ENCODE data around the gene ALDH1A1. TPM values are rescaled to one million over a fixed set of nuclear protein-coding genes. Genes with fewer than 3 reads are reported as not detected.

Gene ALDH1A1
- total RNA-seq, 1 donor from 2014 or later, result 136 TPM

- DNase-seq (ENCODE audit: low spot score), result no peak
These were observed 26.7 kb upstream of the ALDH1A1 start for GRCh38 chr9:72979405-72980100.

GRCh38 chr9:72978744-72979143 lies 25.9 kb upstream of the ALDH1A1 start:
- no peak for DNase-seq (ENCODE audit: low spot score)

GRCh38 chr9:72977670-72978069 lies 24.8 kb upstream of the ALDH1A1 start:
- no peak for DNase-seq (ENCODE audit: low spot score)

- no peak for DNase-seq (ENCODE audit: low spot score)
These were observed 21.6 kb upstream of the ALDH1A1 start for GRCh38 chr9:72974501-72974900.

- DNase-seq (ENCODE audit: low spot score), result no peak
These were observed 19.8 kb upstream of the ALDH1A1 start for GRCh38 chr9:72972636-72973035.

- no peak for DNase-seq (ENCODE audit: low spot score)
These were observed 18.6 kb upstream of the ALDH1A1 start for GRCh38 chr9:72971411-72971810.

GRCh38 chr9:72960446-72960845 lies 7.6 kb upstream of the ALDH1A1 start:
- DNase-seq (ENCODE audit: low spot score), result no peak

- no peak for DNase-seq (ENCODE audit: low spot score)
These were observed 5.8 kb upstream of the ALDH1A1 start for GRCh38 chr9:72958485-72959281.

GRCh38 chr9:72955571-72955970 lies 2.7 kb upstream of the ALDH1A1 start:
- DNase-seq (ENCODE audit: low spot score), result no peak

- DNase-seq (ENCODE audit: low spot score), result no peak
These were observed 2.2 kb upstream of the ALDH1A1 start for GRCh38 chr9:72955126-72955455.

- DNase-seq (ENCODE audit: low spot score), result no peak
These were observed 1.7 kb upstream of the ALDH1A1 start for GRCh38 chr9:72954431-72955125.

- DNase-seq (ENCODE audit: low spot score), result no peak
These were observed 517 bp downstream of the ALDH1A1 start for GRCh38 chr9:72952381-72952690.

- DNase-seq (ENCODE audit: low spot score), result no peak
These were observed 1.1 kb downstream of the ALDH1A1 start for GRCh38 chr9:72951520-72952380.

GRCh38 chr9:72950875-72951442 lies 1.9 kb downstream of the ALDH1A1 start:
- no peak for DNase-seq (ENCODE audit: low spot score)

- DNase-seq (ENCODE audit: low spot score), result no peak
These were observed 2.9 kb downstream of the ALDH1A1 start for GRCh38 chr9:72949918-72950325.

GRCh38 chr9:72949244-72949582 lies 3.6 kb downstream of the ALDH1A1 start:
- no peak for DNase-seq (ENCODE audit: low spot score)

- no peak for DNase-seq (ENCODE audit: low spot score)
These were observed 4.1 kb downstream of the ALDH1A1 start for GRCh38 chr9:72948575-72949243.

- no peak for DNase-seq (ENCODE audit: low spot score)
These were observed 4.8 kb downstream of the ALDH1A1 start for GRCh38 chr9:72947984-72948465.

GRCh38 chr9:72946821-72947220 lies 6.0 kb downstream of the ALDH1A1 start:
- DNase-seq (ENCODE audit: low spot score), result no peak

GRCh38 chr9:72946318-72946717 lies 6.5 kb downstream of the ALDH1A1 start:
- DNase-seq (ENCODE audit: low spot score), result no peak

- no peak for DNase-seq (ENCODE audit: low spot score)
These were observed 7.5 kb downstream of the ALDH1A1 start for GRCh38 chr9:72945391-72945790.

All from mesenteric fat pad (tissue), 1 donor.